Stomach (tissue), 4 donors: Measurements from ENCODE around the gene HAUS5.

Experiments used
- POLR2A ChIP-seq, 4 donors: fragments of 450-650 bp; IDR thresholded peaks; one replicate each; pipeline ENCODE4 v1.6.1; 2016; ENCODE audit warnings: antibody characterized with exemption in 4 of 4, control low read depth in 2 of 4, mild to moderate bottlenecking in 1 of 4, moderate library complexity in 1 of 4
- TF ChIP-seq, protein P1 (sequence below), 7 experiments: fragments of 450-650 bp in 4 of 7; fragments of 200-600 bp in 3 of 7; sonication (generic) in 3 of 7; IDR thresholded peaks; one replicate each; pipeline ENCODE4 v1.5.1; 2016 to 2019; ENCODE audit warnings: antibody characterized with exemption in 7 of 7, control low read depth in 2 of 7, mild to moderate bottlenecking in 1 of 7

DNA sequence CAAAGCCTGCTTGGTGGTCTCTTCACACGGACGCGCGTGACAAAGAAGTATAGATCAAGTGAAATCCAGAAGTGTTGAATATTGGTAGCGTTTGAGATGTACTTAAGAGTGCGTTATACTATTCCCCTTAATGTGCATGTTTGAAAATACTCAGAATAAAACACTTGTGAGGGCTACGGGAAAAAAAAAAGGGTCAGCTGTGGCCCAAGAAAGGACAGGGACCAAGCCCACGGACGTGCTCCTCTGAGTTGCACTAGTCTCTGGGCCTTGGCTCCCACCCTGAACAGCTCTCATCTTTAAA, 15.7 kb downstream of the HAUS5 start:
- no peak for TF ChIP-seq POLR2A (IDR thresholded peaks at IDR 0.05)
- TF ChIP-seq, protein P1, sequence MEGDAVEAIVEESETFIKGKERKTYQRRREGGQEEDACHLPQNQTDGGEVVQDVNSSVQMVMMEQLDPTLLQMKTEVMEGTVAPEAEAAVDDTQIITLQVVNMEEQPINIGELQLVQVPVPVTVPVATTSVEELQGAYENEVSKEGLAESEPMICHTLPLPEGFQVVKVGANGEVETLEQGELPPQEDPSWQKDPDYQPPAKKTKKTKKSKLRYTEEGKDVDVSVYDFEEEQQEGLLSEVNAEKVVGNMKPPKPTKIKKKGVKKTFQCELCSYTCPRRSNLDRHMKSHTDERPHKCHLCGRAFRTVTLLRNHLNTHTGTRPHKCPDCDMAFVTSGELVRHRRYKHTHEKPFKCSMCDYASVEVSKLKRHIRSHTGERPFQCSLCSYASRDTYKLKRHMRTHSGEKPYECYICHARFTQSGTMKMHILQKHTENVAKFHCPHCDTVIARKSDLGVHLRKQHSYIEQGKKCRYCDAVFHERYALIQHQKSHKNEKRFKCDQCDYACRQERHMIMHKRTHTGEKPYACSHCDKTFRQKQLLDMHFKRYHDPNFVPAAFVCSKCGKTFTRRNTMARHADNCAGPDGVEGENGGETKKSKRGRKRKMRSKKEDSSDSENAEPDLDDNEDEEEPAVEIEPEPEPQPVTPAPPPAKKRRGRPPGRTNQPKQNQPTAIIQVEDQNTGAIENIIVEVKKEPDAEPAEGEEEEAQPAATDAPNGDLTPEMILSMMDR (IDR thresholded peaks at IDR 0.05) = no peak
